H9 (cell line): ENCODE data around the gene KIRREL3. TPM values are rescaled to one million over a fixed set of nuclear protein-coding genes. Genes with fewer than 3 reads are reported as not detected.

Source experiments
- DNase-seq: peaks from one replicate; pipeline ENCODE4 v3.0.0-alpha.2; 2017
- H2AFZ ChIP-seq: one replicate; pipeline ENCODE4 v1.6.1; 2013; ENCODE audit warnings: mild to moderate bottlenecking, low read length, control low read depth, moderate library complexity
- H2AK5ac ChIP-seq: 2 replicates; pipeline ENCODE4 v1.6.1; 2013; ENCODE audit warnings: low read length, control low read depth, mixed read lengths; ENCODE audit not compliant: insufficient read length
- H2BK120ac ChIP-seq: one replicate; pipeline ENCODE4 v1.6.1; 2013; ENCODE audit warnings: low read depth, mild to moderate bottlenecking, low read length, control low read depth, inconsistent platforms; ENCODE audit not compliant: poor library complexity, severe bottlenecking
- H2BK12ac ChIP-seq: 2 replicates; pipeline ENCODE4 v1.6.1; 2013; ENCODE audit warnings: low read length, control low read depth, mixed read lengths, low read depth; ENCODE audit not compliant: insufficient read length
- H2BK15ac ChIP-seq: 2 replicates; pipeline ENCODE4 v1.6.1; 2013; ENCODE audit warnings: low read depth, low read length, control low read depth
- H2BK20ac ChIP-seq: one replicate; pipeline ENCODE4 v1.6.1; 2013; ENCODE audit warnings: low read depth, mild to moderate bottlenecking, low read length, control low read depth, inconsistent platforms; ENCODE audit not compliant: poor library complexity, severe bottlenecking
- H2BK5ac ChIP-seq: 2 replicates; pipeline ENCODE4 v1.6.1; 2013; ENCODE audit warnings: low read length, control low read depth, mixed read lengths; ENCODE audit not compliant: insufficient read length
- H3K14ac ChIP-seq: 2 replicates; pipeline ENCODE4 v1.6.1; 2013; ENCODE audit warnings: low read length, control low read depth; ENCODE audit not compliant: insufficient read depth
- H3K18ac ChIP-seq: 2 replicates; pipeline ENCODE4 v1.6.1; 2013; ENCODE audit warnings: low read depth, mild to moderate bottlenecking, mixed read lengths, low read length, control low read depth; ENCODE audit not compliant: insufficient read length
- H3K23ac ChIP-seq: 2 replicates; pipeline ENCODE4 v1.6.1; 2013; ENCODE audit warnings: low read length, control low read depth, mixed read lengths, low read depth; ENCODE audit not compliant: insufficient read length
- H3K23me2 ChIP-seq: 2 replicates; pipeline ENCODE4 v1.6.1; 2013; ENCODE audit warnings: low read depth, mild to moderate bottlenecking, mixed read lengths, low read length, control low read depth; ENCODE audit not compliant: insufficient read length, poor library complexity, severe bottlenecking
- H3K27ac ChIP-seq: 2 replicates; pipeline ENCODE4 v1.5.1; 2013; ENCODE audit warnings: low read length, control low read depth, mixed read lengths, low read depth; ENCODE audit not compliant: insufficient read length
- H3K27me3 ChIP-seq: 2 replicates; pipeline ENCODE4 v1.6.1; 2013; ENCODE audit warnings: low read length, control low read depth, inconsistent platforms; ENCODE audit not compliant: insufficient read depth
- H3K4ac ChIP-seq: 2 replicates; pipeline ENCODE4 v1.6.1; 2013; ENCODE audit warnings: low read depth, mild to moderate bottlenecking, control low read depth, inconsistent platforms, low read length, moderate library complexity
- H3K4me1 ChIP-seq: 2 replicates; pipeline ENCODE4 v1.6.1; 2013; ENCODE audit warnings: low read length, control low read depth, inconsistent platforms; ENCODE audit not compliant: insufficient read depth
- H3K4me2 ChIP-seq: 2 replicates; pipeline ENCODE4 v1.6.1; 2013; ENCODE audit warnings: low read length, control low read depth, mixed read lengths; ENCODE audit not compliant: insufficient read length, insufficient read depth
- H3K56ac ChIP-seq: 2 replicates; pipeline ENCODE4 v1.6.1; 2013; ENCODE audit warnings: low read depth, mild to moderate bottlenecking, mixed read lengths, low read length, control low read depth; ENCODE audit not compliant: insufficient read length
- H3K79me1 ChIP-seq: 2 replicates; pipeline ENCODE4 v1.6.1; 2013; ENCODE audit warnings: low read depth, mild to moderate bottlenecking, moderate library complexity, low read length, control low read depth, inconsistent platforms; ENCODE audit not compliant: insufficient read depth, poor library complexity, severe bottlenecking
- H3K79me2 ChIP-seq: 2 replicates; pipeline ENCODE4 v1.6.1; 2013; ENCODE audit warnings: low read length, control low read depth, inconsistent platforms; ENCODE audit not compliant: insufficient read depth
- H3K9ac ChIP-seq: 2 replicates; pipeline ENCODE4 v1.6.1; 2013; ENCODE audit warnings: low read length, control low read depth, mixed read lengths; ENCODE audit not compliant: insufficient read length; ENCODE audit errors: extremely low read depth
- H3K9me3 ChIP-seq: one replicate; pipeline ENCODE4 v1.6.1; 2013; ENCODE audit warnings: low read depth, low read length, inconsistent platforms; ENCODE audit not compliant: control insufficient read depth
- H3T11ph ChIP-seq: one replicate; pipeline ENCODE4 v1.6.1; 2013; ENCODE audit warnings: mild to moderate bottlenecking, low read length, control low read depth, inconsistent platforms
- H4K20me1 ChIP-seq: one replicate; pipeline ENCODE4 v1.6.1; 2013; ENCODE audit not compliant: control insufficient read depth, insufficient read length, insufficient read depth
- H4K5ac ChIP-seq: 2 replicates; pipeline ENCODE4 v1.6.1; 2013; ENCODE audit warnings: low read depth, mild to moderate bottlenecking, mixed read lengths, low read length, control low read depth; ENCODE audit not compliant: insufficient read length
- H4K8ac ChIP-seq: replicated peaks from 2 replicates; pipeline ENCODE4 v1.6.1; 2013; ENCODE audit warnings: low read length, control low read depth, mixed read lengths, low read depth; ENCODE audit not compliant: insufficient read length
- H4K91ac ChIP-seq: 2 replicates; pipeline ENCODE4 v1.6.1; 2013; ENCODE audit warnings: low read depth, mild to moderate bottlenecking, moderate library complexity, mixed read lengths, low read length, control low read depth; ENCODE audit not compliant: insufficient read length
- H3K27ac Mint-ChIP-seq, 3 experiments: 2 replicates in 2 of 3; 3 replicates in 1 of 3; pipeline ENCODE4 v1.8.0; 2020 to 2021; ENCODE audit warnings: mixed read lengths in 3 of 3, mild to moderate bottlenecking in 1 of 3, moderate library complexity in 1 of 3
- H3K27me3 Mint-ChIP-seq: 2 replicates; pipeline ENCODE4 v1.8.0; 2021; ENCODE audit warnings: low read depth, mild to moderate bottlenecking, moderate library complexity, mixed read lengths
- H3K36me3 Mint-ChIP-seq, 3 experiments: 2 replicates in 2 of 3; 3 replicates in 1 of 3; pipeline ENCODE4 v1.8.0; 2020 to 2021; ENCODE audit warnings: low read depth in 3 of 3, mixed read lengths in 3 of 3; ENCODE audit not compliant: insufficient read depth in 1 of 3
- H3K4me1 Mint-ChIP-seq, 2 experiments: 2 replicates each; pipeline ENCODE4 v1.8.0; 2020; ENCODE audit warnings: mixed read lengths in 2 of 2
- H3K4me3 Mint-ChIP-seq, 2 experiments: 2 replicates in 1 of 2; 3 replicates in 1 of 2; pipeline ENCODE4 v1.8.0; 2020 to 2021; ENCODE audit warnings: mild to moderate bottlenecking in 2 of 2, mixed read lengths in 2 of 2, moderate library complexity in 1 of 2
- H3K9me3 Mint-ChIP-seq, 2 experiments: 2 replicates in 1 of 2; 3 replicates in 1 of 2; pipeline ENCODE4 v1.8.0; 2020; ENCODE audit warnings: mild to moderate bottlenecking in 2 of 2, mixed read lengths in 2 of 2, moderate library complexity in 1 of 2
- CTCF ChIP-seq: fragments of 200-600 bp; sonication (generic); conservative IDR thresholded peaks from 3 replicates; pipeline ENCODE4 v1.8.0; 2021; ENCODE audit warnings: antibody characterized with exemption, mild to moderate bottlenecking
- WGBS: extraction: QIAGEN DNeasy Blood & Tissue Kit; methylation state at CpG from one replicate; pipeline ENCODE4 v1.1.7; 2013; ENCODE audit warnings: missing lambda C conversion rate, low lambda C conversion rate, mixed read lengths; ENCODE audit not compliant: insufficient read length; ENCODE audit errors: extremely low coverage; 5-methylcytosine and 5-hydroxymethylcytosine counted together
- total RNA-seq: library from RNA; stranded (reverse); gene quantifications from 2 replicates; pipeline ENCODE4 v1.2.1, GENCODE V29; 2021

The KIRREL3 gene
- total RNA-seq, 1 experiment from 2014 or later = 0.17 TPM

- H4K91ac ChIP-seq = no peak overlapping the region
- Mint-ChIP-seq H3K27me3 (peaks cover 4% of the 10 kb centered on the region), H3K36me3 (no peaks in the 10 kb centered on the region), H3K4me3 (peak overlapping the region in 1 of 2 experiments; percentile 21; a peak in 2 of 5 replicates), H3K27ac (peak overlapping the region in 2 of 3 experiments; percentile 46 to 81; a peak in 4 of 7 replicates), H3K9me3 (no peaks in the 10 kb centered on the region; a peak in 1 of 5 replicates), H3K4me1 (peaks cover 24 to 33% of the 10 kb centered on the region in 2 experiments)
- no peaks in the 10 kb centered on the region for H3K79me2 ChIP-seq
- H3K79me1 ChIP-seq = no peaks in the 10 kb centered on the region
- H3K14ac ChIP-seq = no peak overlapping the region
- no peaks in the 10 kb centered on the region for H3K27me3 ChIP-seq
- no peak overlapping the region for H2AK5ac ChIP-seq
- no peaks in the 10 kb centered on the region for H4K20me1 ChIP-seq
- H2BK120ac ChIP-seq = no peak overlapping the region
- no peaks in the 10 kb centered on the region for H3K9me3 ChIP-seq
- WGBS = no CpG with 5 or more reads among the region's 15 CpGs
- H3K23me2 ChIP-seq = no peaks in the 10 kb centered on the region
- H2BK20ac ChIP-seq = no peak overlapping the region
- no peak overlapping the region for H2BK15ac ChIP-seq
- no peak overlapping the region for H2BK5ac ChIP-seq
- no peak overlapping the region for H3K23ac ChIP-seq
- H3K9ac ChIP-seq = no peak overlapping the region
- no peak overlapping the region for H3K4ac ChIP-seq
- H3K4me2 ChIP-seq = peak overlapping the region; percentile 0
- TF ChIP-seq CTCF = no peak
- H4K5ac ChIP-seq = no peak overlapping the region
- no peaks in the 10 kb centered on the region for H3K4me1 ChIP-seq
- no peak overlapping the region for H2BK12ac ChIP-seq
- H3K27ac ChIP-seq = no peak overlapping the region
- H2AFZ ChIP-seq = no peak overlapping the region
- no peak overlapping the region for H3K56ac ChIP-seq
- H3K18ac ChIP-seq = no peak overlapping the region
- DNase-seq = peak; percentile 76
- no peak overlapping the region for H4K8ac ChIP-seq
- H3T11ph ChIP-seq = no peak overlapping the region
Observed at GRCh38 chr11:126544108-126545056, 456.2 kb downstream of the KIRREL3 start.
